ENCODE data around the gene MTTP.

- TF ChIP-seq, protein P1, sequence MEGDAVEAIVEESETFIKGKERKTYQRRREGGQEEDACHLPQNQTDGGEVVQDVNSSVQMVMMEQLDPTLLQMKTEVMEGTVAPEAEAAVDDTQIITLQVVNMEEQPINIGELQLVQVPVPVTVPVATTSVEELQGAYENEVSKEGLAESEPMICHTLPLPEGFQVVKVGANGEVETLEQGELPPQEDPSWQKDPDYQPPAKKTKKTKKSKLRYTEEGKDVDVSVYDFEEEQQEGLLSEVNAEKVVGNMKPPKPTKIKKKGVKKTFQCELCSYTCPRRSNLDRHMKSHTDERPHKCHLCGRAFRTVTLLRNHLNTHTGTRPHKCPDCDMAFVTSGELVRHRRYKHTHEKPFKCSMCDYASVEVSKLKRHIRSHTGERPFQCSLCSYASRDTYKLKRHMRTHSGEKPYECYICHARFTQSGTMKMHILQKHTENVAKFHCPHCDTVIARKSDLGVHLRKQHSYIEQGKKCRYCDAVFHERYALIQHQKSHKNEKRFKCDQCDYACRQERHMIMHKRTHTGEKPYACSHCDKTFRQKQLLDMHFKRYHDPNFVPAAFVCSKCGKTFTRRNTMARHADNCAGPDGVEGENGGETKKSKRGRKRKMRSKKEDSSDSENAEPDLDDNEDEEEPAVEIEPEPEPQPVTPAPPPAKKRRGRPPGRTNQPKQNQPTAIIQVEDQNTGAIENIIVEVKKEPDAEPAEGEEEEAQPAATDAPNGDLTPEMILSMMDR (optimal IDR thresholded peaks at IDR 0.05 in 1 of 3, IDR thresholded peaks at IDR 0.05 in 1 of 3, conservative IDR thresholded peaks at IDR 0.05 in 1 of 3; ENCODE audit: extremely low read depth in 1 of 3, insufficient read depth in 2 of 3, low read length in 3 of 3) = no peak
- no peak for TF ChIP-seq EZH2 (IDR thresholded peaks at IDR 0.05; ENCODE audit: low read length)
Measured at GRCh38 chr4:99640676-99641075, 66.1 kb downstream of the MTTP start.

Measured in keratinocyte (primary cell).